Activated CD4-positive, alpha-beta memory T cell treated with anti-CD3 and anti-CD28 coated beads for 36 hours (primary cell): Measurements from ENCODE around the gene GAL3ST3. TPM values are rescaled to one million over a fixed set of nuclear protein-coding genes. Genes with fewer than 3 reads are reported as not detected.
"Not testable (repeated sequence)": the region's sequence is repeated elsewhere in the genome, so short reads cannot be mapped to it uniquely, and the experiment has no call there.

Experiments used
- CTCF ChIA-PET: fragments of 350-600 bp; sonication (Branson Sonifier 250); formaldehyde crosslinking; loops from one replicate; lab custom pipeline; 2021; ENCODE audit warnings: antibody characterized with exemption, inconsistent platforms; lab: Charles Lee
- POLR2A ChIA-PET: fragments of 350-600 bp; sonication (Branson Sonifier 250); formaldehyde crosslinking; loops from one replicate; lab custom pipeline; 2021; ENCODE audit warnings: antibody characterized with exemption; lab: Charles Lee
- DNase-seq: peaks from one replicate; pipeline ENCODE4 v3.0.0-alpha.2; 2020
- H3K27ac Mint-ChIP-seq: one replicate; pipeline ENCODE4 v1.8.0; 2021; ENCODE audit warnings: mixed read lengths
- H3K27me3 Mint-ChIP-seq: one replicate; pipeline ENCODE4 v1.8.0; 2021; ENCODE audit warnings: mixed read lengths
- H3K36me3 Mint-ChIP-seq: one replicate; pipeline ENCODE4 v1.8.0; 2021; ENCODE audit warnings: mixed read lengths
- H3K4me1 Mint-ChIP-seq: one replicate; pipeline ENCODE4 v1.8.0; 2021; ENCODE audit warnings: low read depth, mixed read lengths
- H3K4me3 Mint-ChIP-seq: one replicate; pipeline ENCODE4 v1.8.0; 2021; ENCODE audit warnings: mild to moderate bottlenecking, mixed read lengths
- H3K9me3 Mint-ChIP-seq: one replicate; pipeline ENCODE4 v1.8.0; 2021; ENCODE audit warnings: mixed read lengths
- intact Hi-C: fragments of 100-400 bp; cut with micrococcal nuclease; formaldehyde crosslinking; loops from one replicate; pipeline ENCODE4 v1.15.1; 2023
- total RNA-seq, 2 experiments: library from RNA; stranded (reverse); gene quantifications; one replicate each; pipeline ENCODE4 v1.2.3, GENCODE V29; 2021

The GAL3ST3 gene
- total RNA-seq, result not detected

DNA sequence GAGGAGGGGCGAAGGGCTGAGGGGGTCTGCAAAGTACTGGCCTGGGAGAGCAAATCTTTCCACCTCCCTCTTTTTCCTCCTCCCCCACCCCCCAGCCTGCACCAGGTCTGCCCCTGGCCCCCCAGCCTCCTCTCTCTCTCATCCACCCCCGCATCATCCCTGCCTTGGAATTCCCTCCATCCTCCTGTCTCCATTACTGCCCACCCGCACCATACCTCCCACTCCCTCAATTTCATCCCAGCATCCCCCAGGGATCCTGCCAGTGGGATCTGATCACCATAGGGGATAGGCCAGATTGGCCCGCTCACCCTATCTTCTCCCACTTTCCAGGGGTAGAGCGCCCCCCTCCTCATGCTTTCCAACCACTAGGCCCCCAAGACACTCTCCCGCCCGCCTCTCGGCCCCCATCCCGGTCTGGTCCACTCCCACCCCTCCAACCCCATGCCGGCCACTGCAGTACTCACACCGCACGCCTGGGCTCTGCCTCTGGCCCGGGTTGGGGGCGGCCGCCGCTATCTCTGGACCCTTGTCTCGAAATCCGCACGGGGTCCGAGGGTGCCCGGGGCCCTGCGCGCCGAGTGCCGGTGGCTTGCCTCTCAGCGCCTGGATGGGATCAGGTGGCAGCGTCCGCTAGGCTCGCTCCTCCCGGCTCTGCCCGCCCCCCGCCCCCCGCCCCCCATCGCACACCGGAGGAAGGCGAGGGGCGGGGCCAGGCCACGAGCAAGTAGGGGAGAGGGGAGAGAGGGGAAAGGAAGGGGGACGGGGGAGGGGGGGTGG lies at the start of gene GAL3ST3:
TSS of gene GAL3ST3 (minus strand) at position 615 of the 777 bp plus-strand sequence. CDS start 3,746 bp downstream, outside the sequence.
- ChIA-PET POLR2A (no interaction called here), CTCF (interaction anchor here (3.8 kb wide), 1 partner anchor 26 kb away, joined by 24 read pairs; no protein-coding TSS in a partner anchor)
- intact Hi-C loops, result no loop called here
- peaks cover 45% of the 10 kb centered on the region for H3K4me1 Mint-ChIP-seq
- no peak for DNase-seq
- H3K4me3 Mint-ChIP-seq, result no peak within 1 kb of the TSS
- no peak within 1 kb of the TSS for H3K27ac Mint-ChIP-seq
- peaks cover 10% of the 10 kb centered on the region for H3K36me3 Mint-ChIP-seq
- H3K27me3 Mint-ChIP-seq, result peaks cover 5% of the 10 kb centered on the region
- no peaks in the 10 kb centered on the region for H3K9me3 Mint-ChIP-seq

DNA sequence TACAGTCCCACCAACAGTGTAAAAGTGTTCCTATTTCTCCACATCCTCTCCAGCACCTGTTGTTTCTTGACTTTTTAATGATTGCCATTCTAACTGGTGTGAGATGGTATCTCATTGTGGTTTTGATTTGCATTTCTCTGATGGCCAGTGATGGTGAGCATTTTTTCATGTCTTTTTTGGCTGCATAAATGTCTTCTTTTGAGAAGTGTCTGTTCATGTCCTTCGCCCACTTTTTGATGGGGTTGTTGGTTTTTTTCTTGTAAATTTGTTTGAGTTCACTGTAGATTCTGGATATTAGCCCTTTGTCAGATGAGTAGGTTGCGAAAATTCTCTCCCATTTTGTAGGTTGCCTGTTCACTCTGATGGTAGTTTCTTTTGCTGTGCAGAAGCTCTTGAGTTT lies 43.2 kb upstream of the GAL3ST3 start:
- POLR2A ChIA-PET, H3K36me3 Mint-ChIP-seq, H3K4me3 Mint-ChIP-seq, H3K27me3 Mint-ChIP-seq, DNase-seq, H3K27ac Mint-ChIP-seq, H3K9me3 Mint-ChIP-seq, intact Hi-C loops, CTCF ChIA-PET: not testable (repeated sequence)
- peaks cover 32% of the 10 kb centered on the region for H3K4me1 Mint-ChIP-seq

DNA sequence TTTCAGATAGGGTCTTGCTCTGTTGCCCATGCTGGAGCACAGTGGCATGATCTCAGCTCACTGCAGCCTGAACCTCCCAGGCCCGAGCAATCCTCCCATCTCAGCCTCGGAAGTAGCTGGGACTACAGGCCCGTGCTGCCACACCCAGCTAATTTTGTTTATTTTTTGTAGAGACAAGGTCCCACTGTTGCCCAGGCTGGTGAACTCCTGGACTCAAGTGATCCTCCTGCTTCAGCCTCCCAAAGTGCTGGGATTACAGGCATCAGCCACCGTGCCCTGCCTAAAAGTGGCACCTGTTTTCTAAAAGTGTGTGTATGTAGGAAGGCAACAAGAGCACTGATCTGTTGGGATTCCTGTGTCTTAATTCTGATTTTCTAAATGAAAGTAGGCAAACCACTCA lies 41.3 kb upstream of the GAL3ST3 start:
- peaks cover 40% of the 10 kb centered on the region for H3K4me1 Mint-ChIP-seq
- no peaks in the 10 kb centered on the region for H3K27me3 Mint-ChIP-seq
- no peak overlapping the region for H3K4me3 Mint-ChIP-seq
- intact Hi-C loops, result no loop called here
- CTCF ChIA-PET, result no interaction called here
- H3K27ac Mint-ChIP-seq, result no peak overlapping the region
- H3K36me3 Mint-ChIP-seq, result peaks cover 7% of the 10 kb centered on the region
- no peak for DNase-seq
- POLR2A ChIA-PET, result no interaction called here
- H3K9me3 Mint-ChIP-seq, result no peaks in the 10 kb centered on the region

DNA sequence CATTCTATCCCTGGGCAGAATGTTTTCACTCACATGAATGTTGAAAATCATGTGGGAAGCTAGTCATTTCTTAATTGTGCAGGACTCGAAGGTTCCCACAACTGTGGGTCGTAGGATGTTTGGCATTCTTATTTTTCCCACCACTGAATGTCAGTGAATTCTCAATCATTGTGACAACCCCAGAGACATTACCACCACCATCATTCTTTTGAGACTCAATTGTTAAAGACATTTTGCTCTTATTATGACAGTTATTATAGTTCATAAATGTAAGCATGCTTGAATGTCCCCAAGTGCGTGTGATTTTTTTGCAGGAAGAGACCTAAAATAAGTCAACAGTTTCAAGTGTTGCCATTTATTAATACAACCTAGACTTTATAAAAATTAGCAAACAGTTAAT lies 40.1 kb upstream of the GAL3ST3 start:
- no peaks in the 10 kb centered on the region for H3K9me3 Mint-ChIP-seq
- intact Hi-C loops, result no loop called here
- no peak overlapping the region for H3K4me3 Mint-ChIP-seq
- H3K27me3 Mint-ChIP-seq, result no peaks in the 10 kb centered on the region
- ChIA-PET CTCF (interaction anchor here (0.6 kb wide), 1 partner anchor 274 kb away, joined by 3 read pairs; no protein-coding TSS in a partner anchor), POLR2A (interaction anchor here (1.4 kb wide), 1 partner anchor 9 kb away, joined by 8 read pairs; no protein-coding TSS in a partner anchor)
- H3K36me3 Mint-ChIP-seq, result peaks cover 7% of the 10 kb centered on the region
- H3K27ac Mint-ChIP-seq, result no peak overlapping the region
- no peak for DNase-seq
- peaks cover 52% of the 10 kb centered on the region for H3K4me1 Mint-ChIP-seq

DNA sequence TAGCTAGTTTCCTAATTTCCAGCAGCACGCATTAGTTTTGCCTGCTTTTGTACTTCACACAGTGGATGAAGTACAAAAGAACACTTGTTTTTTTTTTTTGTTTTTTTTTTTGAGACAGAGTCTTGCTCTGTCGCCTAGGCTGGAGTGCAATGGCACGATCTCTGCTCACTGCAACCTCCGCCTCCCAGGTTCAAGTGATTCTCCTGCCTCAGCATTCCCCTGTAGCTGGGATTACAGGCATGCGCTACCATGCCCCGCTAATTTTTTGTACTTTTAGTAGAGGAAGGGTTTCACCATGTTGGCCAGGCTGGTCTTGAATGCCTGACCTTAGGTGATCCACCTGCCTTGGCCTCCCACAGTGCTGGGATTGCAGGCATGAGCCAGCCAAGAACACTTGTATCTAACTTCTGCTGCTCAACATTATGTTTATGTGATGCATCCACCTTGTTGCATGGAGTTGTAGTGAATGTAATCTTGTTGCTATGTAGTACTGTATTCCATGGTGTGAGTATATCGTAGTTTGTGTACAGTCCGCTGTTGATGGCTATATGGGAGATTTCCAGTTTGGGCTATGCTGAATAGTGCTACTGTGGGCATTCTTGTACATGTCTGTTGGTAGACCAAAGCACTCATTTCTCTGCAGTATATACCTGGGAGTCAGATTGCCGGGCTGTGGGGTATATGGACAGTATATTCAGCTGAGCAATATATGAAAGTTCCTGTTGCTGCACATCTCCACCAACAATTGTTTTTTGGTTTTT lies 38.4 kb upstream of the GAL3ST3 start:
- Mint-ChIP-seq H3K27me3 (no peaks in the 10 kb centered on the region), H3K27ac (peak overlapping the region; percentile 23), H3K4me1 (peaks cover 67% of the 10 kb centered on the region), H3K9me3 (no peaks in the 10 kb centered on the region), H3K36me3 (peaks cover 5% of the 10 kb centered on the region), H3K4me3 (no peak overlapping the region)
- POLR2A ChIA-PET, result no interaction called here
- intact Hi-C loops, result no loop called here
- no peak for DNase-seq
- CTCF ChIA-PET, result no interaction called here

GRCh38 chr11:66084821-66085475 lies 36.0 kb upstream of the GAL3ST3 start:
- Mint-ChIP-seq H3K27me3 (no peaks in the 10 kb centered on the region), H3K4me1 (peaks cover 86% of the 10 kb centered on the region), H3K9me3 (no peaks in the 10 kb centered on the region), H3K36me3 (peaks cover 9% of the 10 kb centered on the region), H3K27ac (peak overlapping the region; percentile 74), H3K4me3 (no peak overlapping the region)
- intact Hi-C loops, result no loop called here
- POLR2A ChIA-PET, result no interaction called here
- CTCF ChIA-PET, result interaction anchor here (1.0 to 2.4 kb wide), 4 partner anchors 17 to 50 kb away, joined by 3 to 10 read pairs (median 4); no protein-coding TSS in a partner anchor
- no peak for DNase-seq

DNA sequence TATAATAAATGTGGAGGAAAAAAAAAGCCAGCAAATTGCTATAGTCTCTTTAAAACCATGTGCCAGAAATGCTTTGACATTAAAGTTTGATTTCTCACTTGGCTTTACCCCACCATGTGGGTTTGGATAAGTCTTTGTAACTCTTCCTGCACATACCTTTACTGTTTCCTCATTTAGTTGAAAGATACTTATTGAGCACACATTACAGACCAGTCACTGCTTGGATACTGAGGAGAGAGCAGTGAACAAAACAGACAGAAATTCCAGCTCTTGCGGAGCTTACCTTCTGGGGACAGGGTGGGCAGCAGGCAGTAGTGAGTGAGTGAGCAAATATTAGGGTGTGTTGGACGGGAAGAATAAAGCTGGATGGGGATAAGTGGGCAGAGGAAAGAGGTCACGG lies 34.8 kb upstream of the GAL3ST3 start:
- peak overlapping the region; percentile 74 for H3K27ac Mint-ChIP-seq
- no peak overlapping the region for H3K4me3 Mint-ChIP-seq
- CTCF ChIA-PET, result interaction anchor here (2.4 kb wide), 1 partner anchor 16 kb away, joined by 10 read pairs; no protein-coding TSS in a partner anchor
- DNase-seq, result no peak
- peaks cover 88% of the 10 kb centered on the region for H3K4me1 Mint-ChIP-seq
- H3K9me3 Mint-ChIP-seq, result no peaks in the 10 kb centered on the region
- H3K27me3 Mint-ChIP-seq, result no peaks in the 10 kb centered on the region
- intact Hi-C loops, result no loop called here
- POLR2A ChIA-PET, result no interaction called here
- peaks cover 8% of the 10 kb centered on the region for H3K36me3 Mint-ChIP-seq

DNA sequence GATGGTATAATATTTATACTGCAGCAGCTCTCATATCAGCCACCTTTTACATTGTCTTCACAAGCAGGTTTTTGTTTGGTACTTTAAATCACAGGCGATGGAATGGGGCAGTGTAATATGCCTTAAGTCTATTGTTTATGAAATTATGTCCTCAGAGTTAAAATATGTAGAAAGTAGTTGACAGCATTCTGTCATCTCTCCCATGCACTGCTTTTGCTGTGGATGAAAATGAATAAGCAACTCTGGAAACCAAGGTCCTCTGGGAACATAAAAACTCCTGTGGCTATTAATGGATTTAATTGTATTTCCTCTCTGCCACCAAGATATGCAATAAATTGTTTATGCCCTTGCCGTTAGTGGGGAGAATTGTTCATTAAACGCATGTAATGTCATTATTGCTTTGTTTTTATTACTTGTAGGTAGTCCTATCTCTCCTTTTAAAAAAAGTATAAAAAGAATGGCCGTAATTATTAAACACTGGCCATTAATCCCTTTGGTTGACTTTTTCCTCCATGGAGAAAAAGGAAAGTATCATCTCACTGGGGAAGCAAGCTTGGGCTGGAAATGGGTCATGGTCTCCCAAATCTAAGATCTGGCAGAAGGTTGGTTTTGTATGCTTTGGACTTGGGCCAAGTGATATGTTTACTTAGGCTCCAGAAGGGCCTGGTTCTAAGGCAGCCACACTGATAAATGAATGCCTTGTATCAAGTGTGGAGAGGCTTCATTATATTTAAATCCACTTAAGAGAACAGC lies 34.2 kb upstream of the GAL3ST3 start:
- H3K27ac Mint-ChIP-seq, result peak overlapping the region; percentile 74

GRCh38 chr11:66081505-66081904 lies 32.5 kb upstream of the GAL3ST3 start:
- CTCF ChIA-PET, result interaction anchor here (0.7 to 6.5 kb wide), 7 partner anchors 12 to 170 kb away, joined by 3 to 69 read pairs (median 3); partner anchors contain the start of gene PACS1
- intact Hi-C loops, result loop anchor here (1.0 to 2.0 kb wide), 5 partner anchors 8 to 55 kb away; no protein-coding TSS in a partner anchor
- peak; percentile 86 for DNase-seq
- peak overlapping the region; percentile 95 for H3K27ac Mint-ChIP-seq
- POLR2A ChIA-PET, result interaction anchor here (1.1 to 3.1 kb wide), 5 partner anchors 11 to 45 kb away, joined by 3 to 22 read pairs (median 4); partner anchors contain the start of genes PACS1 and SF3B2
- no peaks in the 10 kb centered on the region for H3K27me3 Mint-ChIP-seq
- H3K4me3 Mint-ChIP-seq, result peak overlapping the region; percentile 73
- peaks cover 88% of the 10 kb centered on the region for H3K4me1 Mint-ChIP-seq
- peaks cover 18% of the 10 kb centered on the region for H3K36me3 Mint-ChIP-seq
- no peaks in the 10 kb centered on the region for H3K9me3 Mint-ChIP-seq

More for the DNA sequence above, 34.2 kb upstream of the GAL3ST3 start:
- no peak for DNase-seq
- no peaks in the 10 kb centered on the region for H3K27me3 Mint-ChIP-seq
- ChIA-PET CTCF (interaction anchor here (1.3 to 6.5 kb wide), 3 partner anchors 14 to 38 kb away, joined by 3 to 69 read pairs (median 10); partner anchors contain the start of gene PACS1), POLR2A (interaction anchor here (0.8 kb wide), 1 partner anchor 42 kb away, joined by 3 read pairs; no protein-coding TSS in a partner anchor)
- intact Hi-C loops, result no loop called here
- no peak overlapping the region for H3K4me3 Mint-ChIP-seq
- no peaks in the 10 kb centered on the region for H3K9me3 Mint-ChIP-seq
- peaks cover 88% of the 10 kb centered on the region for H3K4me1 Mint-ChIP-seq
- peaks cover 13% of the 10 kb centered on the region for H3K36me3 Mint-ChIP-seq

- Mint-ChIP-seq H3K4me1 (peaks cover 83% of the 10 kb centered on the region), H3K4me3 (peak overlapping the region; percentile 73), H3K27ac (peak overlapping the region; percentile 95), H3K27me3 (no peaks in the 10 kb centered on the region), H3K9me3 (no peaks in the 10 kb centered on the region), H3K36me3 (peaks cover 24% of the 10 kb centered on the region)
- ChIA-PET CTCF (interaction anchor here (0.7 to 6.5 kb wide), 4 partner anchors 11 to 56 kb away, joined by 3 to 69 read pairs (median 7); partner anchors contain the start of gene PACS1), POLR2A (interaction anchor here (0.6 to 3.1 kb wide), 7 partner anchors 9 to 265 kb away, joined by 3 to 22 read pairs (median 3); partner anchors contain the start of gene PACS1)
- peak; percentile 80 for DNase-seq
- intact Hi-C loops, result loop anchor here (1.0 to 2.0 kb wide), 4 partner anchors 11 to 57 kb away; no protein-coding TSS in a partner anchor
Observed at GRCh38 chr11:66080055-66080817, 31.3 kb upstream of the GAL3ST3 start.
